HG02610 (cell line): ENCODE results near the gene RTF1.
"Not testable (repeated sequence)": the region's sequence is repeated elsewhere in the genome, so short reads cannot be mapped to it uniquely, and the experiment has no call there.

Experiments used
- ATAC-seq: cut with Tn5 transposase; IDR thresholded peaks from one replicate; pipeline ENCODE4 v1.9.1; 2021; ENCODE audit warnings: mild to moderate bottlenecking, moderate library complexity; ENCODE audit not compliant: unreplicated experiment

Gene RTF1

GRCh38 chr15:41416742-41417417 lies at the start of gene RTF1:
RTF1 (plus strand) TSS chr15:41417095; CDS start chr15:41417116, 21 bp downstream.
- peak; percentile 80 for ATAC-seq

GRCh38 chr15:41367418-41367817 lies 49.5 kb upstream of the RTF1 start:
- ATAC-seq, result no peak

- ATAC-seq, result no peak
Observed at GRCh38 chr15:41377978-41378377, 38.9 kb upstream of the RTF1 start.

GRCh38 chr15:41383974-41384749 lies 32.7 kb upstream of the RTF1 start:
- not testable (repeated sequence) for ATAC-seq

GRCh38 chr15:41387646-41388045 lies 29.2 kb upstream of the RTF1 start:
- ATAC-seq, result no peak

- ATAC-seq, result no peak
Observed at GRCh38 chr15:41392659-41393058, 24.2 kb upstream of the RTF1 start.

- ATAC-seq, result no peak
Observed at GRCh38 chr15:41394924-41395323, 22.0 kb upstream of the RTF1 start.

- no peak for ATAC-seq
Observed at GRCh38 chr15:41396111-41396510, 20.8 kb upstream of the RTF1 start.

- ATAC-seq, result no peak
Observed at GRCh38 chr15:41401904-41402267, 15.0 kb upstream of the RTF1 start.

- no peak for ATAC-seq
Observed at GRCh38 chr15:41407341-41407740, 9.6 kb upstream of the RTF1 start.

GRCh38 chr15:41408234-41408641 lies 8.7 kb upstream of the RTF1 start:
- ATAC-seq, result no peak

- ATAC-seq, result no peak
Observed at GRCh38 chr15:41411031-41411430, 5.9 kb upstream of the RTF1 start.

GRCh38 chr15:41411441-41411840 lies 5.5 kb upstream of the RTF1 start:
- no peak for ATAC-seq

GRCh38 chr15:41416128-41416741 lies 660 bp upstream of the RTF1 start:
- ATAC-seq, result peak; percentile 3

- ATAC-seq, result peak; percentile 39
Observed at GRCh38 chr15:41417418-41418195, 712 bp downstream of the RTF1 start.

GRCh38 chr15:41423979-41424659 lies 7.2 kb downstream of the RTF1 start:
- peak; percentile 90 for ATAC-seq

GRCh38 chr15:41424809-41425208 lies 7.9 kb downstream of the RTF1 start:
- no peak for ATAC-seq

- not testable (repeated sequence) for ATAC-seq
Observed at GRCh38 chr15:41425907-41426306, 9.0 kb downstream of the RTF1 start.

- peak; percentile 78 for ATAC-seq
Observed at GRCh38 chr15:41429003-41429890, 12.4 kb downstream of the RTF1 start.
